Ammon's horn (tissue), 1 donor: ENCODE results near the gene CEP112.
"Not testable (repeated sequence)": the region's sequence is repeated elsewhere in the genome, so short reads cannot be mapped to it uniquely, and the experiment has no call there.

ENCODE experiments used
- DNase-seq: peaks from one replicate; pipeline ENCODE4 v3.0.0-alpha.2; 2016; ENCODE audit warnings: low spot score

Gene CEP112

DNA sequence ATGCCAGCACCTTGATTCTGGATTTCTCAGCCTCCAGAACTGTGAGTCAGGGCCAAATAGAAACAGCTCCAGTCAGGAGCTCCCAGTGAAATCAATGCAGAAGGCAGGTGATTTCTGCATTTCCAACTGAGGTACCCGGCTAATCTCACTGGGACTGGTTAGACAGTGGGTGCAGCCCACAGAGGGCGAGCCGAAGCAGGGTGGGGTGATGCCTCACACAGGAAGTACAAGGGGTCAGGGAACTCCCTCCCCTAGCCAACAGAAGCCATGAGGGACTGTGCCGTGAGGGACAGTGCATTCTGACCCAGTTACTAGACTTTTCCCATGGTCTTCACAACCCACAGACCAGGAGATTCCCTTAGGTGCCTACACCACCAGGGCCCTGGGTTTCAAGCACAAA is 36.9 kb downstream of the CEP112 start:
- DNase-seq: not testable (repeated sequence)

DNA sequence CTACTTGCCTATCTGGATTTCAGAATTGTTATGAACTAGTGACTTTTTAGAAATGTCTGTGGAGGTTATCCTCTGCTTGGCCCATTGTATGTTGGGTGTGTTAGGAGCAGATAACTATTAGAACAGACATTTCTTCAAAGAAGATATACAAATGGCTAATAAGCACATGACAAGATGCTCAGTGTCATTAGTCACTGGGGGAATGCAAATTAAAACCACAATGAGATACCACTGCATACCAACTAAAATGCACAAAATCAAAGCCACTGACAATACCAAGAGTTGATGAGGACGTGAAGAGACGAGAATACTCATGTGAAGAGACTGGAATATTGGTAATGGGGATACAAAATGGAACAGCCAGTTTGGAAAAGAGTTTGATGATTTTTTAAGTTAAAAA is 39.2 kb downstream of the CEP112 start:
- no peak for DNase-seq

DNA sequence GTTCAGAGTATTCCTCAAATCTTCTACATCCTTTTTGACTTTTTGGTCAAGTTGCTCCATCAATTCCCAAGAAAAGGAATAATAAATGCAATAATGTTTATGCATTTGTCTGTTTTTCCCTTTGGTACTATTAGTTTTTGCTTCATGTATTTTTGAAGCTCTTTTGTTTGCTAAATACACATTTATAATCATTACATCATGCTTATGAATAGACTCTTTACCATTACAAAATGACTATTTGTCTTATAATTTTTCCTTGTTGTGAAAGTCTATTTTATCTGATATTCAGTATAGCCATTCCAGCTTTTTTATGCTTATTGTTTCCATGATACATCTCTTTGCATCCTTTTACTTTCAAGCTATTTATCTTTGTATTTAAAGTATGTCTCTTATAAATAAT is 41.2 kb downstream of the CEP112 start:
- no peak for DNase-seq

DNA sequence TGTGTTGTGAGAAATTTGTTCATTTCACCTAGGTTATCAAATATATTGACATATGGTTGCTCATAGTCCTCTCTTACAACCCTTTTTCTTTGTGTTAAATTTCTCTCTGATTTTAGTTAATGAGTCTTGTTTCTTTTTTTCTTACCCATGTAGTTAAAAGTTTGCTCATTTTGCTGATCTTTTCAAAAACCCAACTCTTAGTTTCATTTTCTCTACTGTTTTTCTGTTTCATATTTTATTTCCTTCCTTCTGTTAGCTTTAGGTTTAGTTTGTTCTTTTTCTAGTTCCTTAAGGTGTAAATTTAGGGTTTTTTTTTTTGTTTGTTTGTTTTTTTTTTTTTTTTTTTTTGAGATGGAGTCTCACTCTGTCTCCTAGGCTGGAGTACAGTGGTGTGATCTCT is 42.4 kb downstream of the CEP112 start:
- no peak for DNase-seq

DNA sequence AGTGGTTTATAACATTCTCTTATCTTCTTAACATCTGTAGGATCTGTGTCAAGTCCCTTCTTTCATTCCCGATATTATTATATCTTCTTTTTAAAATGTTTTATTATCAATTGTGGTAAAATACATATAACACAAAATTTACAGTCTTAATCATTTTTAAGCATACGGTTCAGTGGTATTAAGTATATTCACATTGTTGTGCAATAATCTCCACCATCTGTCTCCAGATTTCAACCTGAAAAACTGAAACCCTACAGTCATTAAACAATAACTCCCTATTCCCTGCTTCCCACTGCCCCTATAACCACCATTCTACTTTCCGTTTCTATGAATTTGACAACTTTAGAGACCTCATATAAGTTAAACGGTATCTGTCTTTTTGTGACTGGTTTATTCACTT is 45.5 kb downstream of the CEP112 start:
- no peak for DNase-seq

DNA sequence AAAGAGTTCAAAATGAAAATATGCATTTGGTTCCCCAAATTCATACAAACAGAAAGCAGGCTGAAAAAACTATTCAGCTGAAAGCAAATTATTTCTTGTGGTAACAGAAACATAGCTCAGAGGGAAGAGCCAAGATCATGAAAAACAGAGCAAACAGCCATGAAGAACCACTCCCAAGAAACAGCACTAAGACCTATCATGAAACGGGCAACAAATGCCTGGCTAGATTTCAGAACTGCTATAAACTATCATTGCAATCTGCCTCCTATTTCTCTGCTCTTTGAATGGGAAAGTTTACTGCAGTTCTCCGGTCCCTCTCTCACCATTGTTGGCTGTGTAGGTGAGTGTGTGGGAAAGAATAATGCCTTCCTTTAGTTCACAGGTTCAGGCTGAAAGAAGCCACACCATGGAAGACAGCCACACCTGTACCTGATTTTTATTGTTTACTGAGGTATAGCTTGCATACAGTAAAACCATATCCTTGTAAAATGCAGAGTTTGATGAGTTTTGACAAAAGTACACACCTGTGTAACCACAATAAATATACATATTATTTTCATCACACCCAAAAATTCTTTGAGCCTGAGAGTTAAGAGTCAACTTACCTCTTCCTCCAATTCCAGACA is 48.2 kb downstream of the CEP112 start:
- DNase-seq: no peak

DNA sequence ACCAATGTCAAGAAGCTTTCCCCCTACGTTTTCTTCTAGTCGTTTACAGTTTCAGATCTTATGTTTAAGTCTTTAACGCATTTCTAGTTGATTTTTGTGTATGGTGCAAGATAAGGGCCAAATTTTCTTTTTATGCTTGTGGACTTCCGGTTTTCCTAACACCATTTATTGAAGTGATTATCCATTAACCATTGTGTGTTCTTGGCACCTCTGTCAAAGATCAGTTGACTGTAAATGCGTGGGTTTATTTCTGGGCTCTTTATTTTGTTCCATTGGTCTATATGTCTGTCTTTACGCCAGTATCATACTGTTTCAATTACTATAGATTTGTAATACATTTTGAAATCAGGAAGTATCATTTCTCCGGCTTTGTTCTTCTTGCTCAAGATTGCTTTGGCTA is 49.5 kb downstream of the CEP112 start:
- DNase-seq: no peak

DNA sequence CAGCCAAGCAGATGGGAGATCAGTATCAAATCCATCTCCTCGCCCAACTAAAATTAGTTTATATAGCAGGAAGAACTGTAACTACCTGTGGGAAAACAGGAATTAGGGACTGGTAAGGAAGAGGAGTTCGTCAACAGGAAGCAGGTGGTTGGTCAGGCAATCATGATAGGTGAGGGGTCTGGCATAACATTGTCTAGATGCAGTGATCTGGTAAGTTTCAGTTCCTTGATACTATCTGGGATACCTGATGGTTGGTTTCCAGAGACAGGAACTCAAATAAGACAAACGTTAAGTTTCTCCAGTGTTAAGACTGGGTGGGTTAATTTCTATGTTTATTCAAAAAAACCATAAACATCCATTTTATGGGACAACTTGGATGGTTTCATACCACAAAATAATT is 53.8 kb downstream of the CEP112 start:
- DNase-seq: no peak

DNA sequence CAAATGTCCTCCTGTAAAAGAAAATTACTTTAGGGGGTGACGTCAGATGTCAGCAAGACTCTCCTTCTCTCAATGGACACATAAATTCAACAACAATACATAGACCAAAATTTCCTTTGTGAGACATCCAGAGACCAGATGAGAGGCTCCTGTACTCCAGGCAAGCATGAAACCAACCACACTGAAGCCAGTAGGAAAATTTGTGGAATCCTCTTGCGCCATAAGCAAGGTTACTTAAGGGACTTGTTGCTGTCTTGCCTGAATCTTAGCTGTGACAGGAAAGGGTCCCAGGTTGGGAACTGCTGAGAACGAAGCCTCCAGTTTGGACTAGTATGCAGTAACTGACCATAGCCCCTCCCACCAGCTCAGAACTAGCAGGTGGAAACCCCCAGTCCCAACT is 56.0 kb downstream of the CEP112 start:
- no peak for DNase-seq

DNA sequence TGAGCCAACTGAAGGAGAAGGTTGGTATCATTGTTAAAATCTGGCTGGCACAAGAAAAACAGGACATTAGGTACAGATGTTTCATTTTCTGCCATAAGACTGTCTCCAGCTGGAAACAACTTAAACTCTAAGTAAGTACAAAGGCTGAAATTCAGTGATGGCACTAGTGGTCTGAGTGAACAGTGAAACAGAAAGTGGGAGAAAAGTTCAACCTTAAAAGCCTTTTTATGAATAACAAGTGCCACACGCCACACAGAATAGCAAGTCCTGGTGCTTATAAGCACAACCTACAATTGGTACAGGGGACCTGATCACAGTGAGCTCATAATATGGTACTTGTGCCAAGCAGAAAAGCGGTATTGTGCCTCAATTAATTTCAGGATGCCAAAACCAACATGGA is 56.7 kb downstream of the CEP112 start:
- no peak for DNase-seq

DNA sequence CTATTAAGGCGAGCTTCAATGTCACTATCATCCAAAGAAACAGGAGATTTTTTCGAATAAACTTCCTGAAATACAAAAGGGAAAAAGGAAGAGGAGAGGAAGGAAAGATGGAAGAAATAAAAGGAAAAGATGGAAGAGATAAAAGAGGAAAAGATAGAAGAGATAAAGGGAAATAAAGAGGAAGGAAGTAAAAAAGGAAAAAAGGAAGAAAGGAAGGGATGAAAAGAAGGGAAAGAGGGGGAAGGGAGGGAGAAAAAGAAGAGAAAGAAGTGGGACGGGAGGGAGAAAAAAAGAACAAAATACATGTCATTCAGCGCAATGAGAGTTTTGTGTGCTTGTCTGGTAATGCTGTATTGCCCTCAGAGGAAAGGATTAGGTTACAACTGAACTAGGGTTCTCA is 62.2 kb downstream of the CEP112 start:
- DNase-seq: no peak

DNA sequence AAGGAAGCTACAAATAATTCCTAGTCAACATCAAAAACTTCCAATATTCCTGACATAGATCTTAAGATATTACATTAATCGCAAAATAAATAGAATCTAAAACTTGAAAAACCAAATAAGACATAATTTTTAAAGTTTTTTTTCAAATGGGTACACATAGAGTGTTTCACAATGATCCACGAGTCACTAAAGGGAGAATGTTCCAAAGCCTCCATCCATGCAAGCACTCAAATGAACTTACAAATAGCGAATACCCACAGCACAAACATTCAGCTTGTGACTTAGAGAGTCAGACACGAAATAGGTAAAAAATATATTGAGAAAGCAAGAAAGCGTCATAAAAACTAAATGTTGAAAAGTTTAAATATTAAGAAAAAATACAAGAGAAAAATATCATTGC is 65.7 kb downstream of the CEP112 start:
- DNase-seq: no peak

DNA sequence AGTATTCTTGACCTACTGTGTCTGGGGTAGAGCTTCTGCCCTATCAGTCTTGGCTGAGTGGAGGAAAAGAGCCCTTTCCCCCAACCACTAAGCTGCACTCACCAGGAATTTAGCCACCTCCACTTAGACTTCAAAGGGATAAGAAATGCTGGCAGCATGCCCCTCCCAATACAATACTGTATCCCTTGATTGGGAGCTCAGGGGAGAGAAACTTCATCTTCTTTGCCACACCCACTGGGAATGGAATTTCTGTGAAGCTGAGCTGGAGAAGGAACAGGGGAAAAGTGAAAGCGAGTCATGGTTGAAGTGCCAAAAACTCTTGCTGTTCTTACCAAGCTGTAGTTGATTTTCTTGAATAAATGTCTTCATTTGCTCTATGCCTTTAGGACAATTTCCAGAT is 68.8 kb downstream of the CEP112 start:
- DNase-seq: peak; percentile 3

DNA sequence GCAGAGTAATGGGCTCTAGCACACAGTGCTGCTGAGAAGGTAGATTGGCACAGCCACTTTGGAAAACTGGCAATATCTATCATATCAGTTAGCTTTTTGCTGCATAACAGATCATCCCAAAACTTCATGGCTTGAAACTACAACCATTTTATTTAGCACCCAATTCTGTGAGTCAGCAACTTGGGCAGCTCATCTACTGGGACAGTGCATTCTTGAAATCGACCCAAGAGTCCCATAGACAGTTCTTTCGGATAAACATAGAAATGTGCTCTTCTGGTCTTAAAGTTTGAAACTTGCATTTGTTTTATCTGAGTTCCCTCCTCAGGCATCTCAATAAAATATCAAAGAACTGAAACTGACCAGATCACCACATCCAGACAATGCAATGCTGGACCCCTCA is 76.7 kb downstream of the CEP112 start:
- DNase-seq: no peak

DNA sequence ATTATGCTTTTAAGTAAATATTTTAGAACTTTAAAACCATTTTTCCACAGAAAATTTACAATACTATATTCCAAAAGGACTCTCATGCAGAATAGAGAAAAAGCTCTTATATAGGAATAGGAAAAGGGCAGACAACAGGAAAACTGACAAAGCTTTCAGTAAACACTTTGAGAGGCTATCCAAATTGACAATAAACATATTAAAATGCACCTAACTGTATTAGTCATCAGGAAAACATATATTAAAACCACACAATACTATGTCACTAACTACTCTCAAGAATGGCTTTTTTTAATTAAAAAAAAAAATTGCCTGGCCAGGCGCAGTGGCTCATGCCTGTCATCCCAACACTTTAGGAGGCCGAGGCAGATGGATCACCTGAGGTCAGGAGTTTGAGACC is 77.3 kb downstream of the CEP112 start:
- no peak for DNase-seq

DNA sequence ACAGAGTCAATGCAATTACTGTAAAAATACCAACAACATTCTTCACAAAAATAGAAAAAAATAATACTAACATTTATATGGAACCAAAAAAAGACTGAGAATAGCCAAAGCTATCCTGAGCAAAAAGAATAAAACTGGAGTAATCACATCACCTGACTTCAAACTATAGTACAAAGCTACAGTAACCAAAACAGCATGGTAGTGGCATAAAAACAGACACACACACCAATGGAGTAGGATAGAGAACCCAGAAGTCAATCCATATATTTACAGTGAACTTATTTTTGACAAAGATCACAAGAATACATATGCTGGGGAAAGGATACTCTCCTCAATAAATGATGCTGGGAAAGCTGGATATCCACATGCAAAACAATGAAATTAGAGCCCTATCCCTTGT is 84.2 kb downstream of the CEP112 start:
- DNase-seq: no peak

DNA sequence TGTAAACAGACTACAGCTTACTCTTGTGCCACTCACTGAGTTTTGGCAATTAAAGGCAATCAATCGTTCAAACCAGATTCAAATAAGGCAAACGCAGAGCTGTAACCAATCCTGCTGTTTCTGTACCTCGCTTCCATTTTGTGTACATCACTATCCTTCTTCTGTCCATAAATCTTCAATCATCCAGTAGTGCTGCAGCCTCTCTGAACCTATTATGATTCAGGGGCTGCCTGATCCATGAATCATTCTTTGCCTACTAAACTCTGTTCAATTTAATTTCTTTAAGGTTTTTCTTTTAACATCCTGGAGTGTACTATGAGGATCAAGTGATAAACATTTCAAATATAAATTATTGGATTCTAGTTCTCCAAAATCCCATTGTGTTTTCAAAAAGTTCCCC is 93.9 kb downstream of the CEP112 start:
- no peak for DNase-seq

DNA sequence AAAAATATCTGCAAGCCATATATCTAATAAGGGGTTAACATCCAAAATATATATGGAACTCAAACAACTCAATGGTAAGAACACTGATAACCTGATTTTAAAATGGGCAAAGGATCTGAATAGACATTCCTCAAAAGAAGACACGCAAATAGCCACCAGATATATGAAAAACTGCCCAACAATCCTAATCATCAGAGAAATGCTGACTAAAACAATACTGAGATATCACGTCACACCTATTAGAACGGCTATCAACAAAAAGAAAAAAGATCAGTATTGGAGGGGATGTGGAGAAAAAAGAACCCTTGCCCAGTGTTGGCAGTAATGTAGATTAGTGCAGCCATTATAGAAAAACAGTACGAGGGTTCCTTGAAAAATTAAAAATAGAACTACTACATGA is 97.2 kb downstream of the CEP112 start:
- DNase-seq: no peak

DNA sequence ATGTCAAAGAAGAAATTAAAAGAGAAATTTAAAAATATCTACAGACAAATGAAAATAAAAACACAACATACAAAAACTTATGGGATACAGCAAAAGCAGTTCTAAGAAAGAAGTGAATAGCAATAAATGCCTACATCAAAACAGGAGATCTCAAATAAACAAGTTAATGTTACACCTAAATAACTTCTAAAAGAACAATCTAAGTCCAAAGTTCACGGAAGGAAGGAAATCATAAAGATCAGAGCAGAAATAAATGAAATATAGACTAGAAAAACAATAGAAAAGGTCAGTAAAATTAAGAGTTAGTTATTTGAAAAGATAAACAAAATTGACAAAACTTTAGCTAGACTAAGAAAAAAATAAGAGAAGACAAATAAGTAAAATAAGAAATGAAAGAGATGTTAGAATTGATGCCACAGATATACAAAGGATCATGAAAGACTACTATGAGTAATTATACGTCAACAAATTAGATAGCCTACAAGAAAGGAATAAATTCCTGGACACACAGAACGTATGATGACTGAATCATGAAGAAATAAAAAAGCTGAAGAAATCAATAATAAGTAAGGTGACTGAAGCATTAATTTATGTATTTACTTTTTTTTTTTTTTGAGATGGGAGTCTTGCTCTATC is 100.4 kb downstream of the CEP112 start:
- DNase-seq: no peak

DNA sequence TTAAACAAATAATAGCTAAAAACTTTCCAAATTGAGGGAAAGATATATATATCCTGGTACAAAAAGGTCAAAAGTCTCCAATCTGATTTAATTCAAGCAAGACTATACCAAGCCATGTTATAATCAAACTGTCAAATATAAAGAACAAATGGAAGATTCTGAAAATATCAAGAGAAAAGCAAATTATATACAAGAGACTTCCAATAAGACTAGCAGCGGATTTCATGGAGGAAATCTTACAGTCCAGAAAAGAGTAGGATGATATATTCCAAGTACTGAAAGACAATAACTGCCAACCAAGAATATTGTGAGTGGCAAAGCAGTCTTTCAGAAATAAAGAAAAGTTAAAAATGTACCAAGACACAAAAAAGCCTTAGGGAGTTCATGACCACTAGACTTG is 102.2 kb downstream of the CEP112 start:
- DNase-seq: no peak

DNA sequence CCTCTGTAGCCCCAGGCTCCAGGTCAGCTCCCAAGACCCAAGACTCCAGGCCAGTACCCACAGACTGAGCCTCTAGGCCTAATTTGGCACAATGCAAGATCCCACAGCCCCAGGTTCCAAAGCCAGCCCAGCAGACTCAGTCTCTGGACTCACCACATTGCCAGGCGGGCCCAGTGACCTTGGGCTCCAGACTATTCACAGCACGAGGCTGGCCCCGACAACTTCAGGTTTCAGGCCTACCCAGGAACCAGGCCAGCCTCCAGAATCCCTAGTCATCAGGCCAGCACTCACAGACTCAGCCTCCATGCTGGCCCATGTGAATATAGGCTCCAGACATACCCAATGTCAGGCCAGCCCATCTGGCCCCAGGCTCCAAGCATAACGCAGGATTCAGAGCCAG is 103.8 kb downstream of the CEP112 start:
- no peak for DNase-seq

DNA sequence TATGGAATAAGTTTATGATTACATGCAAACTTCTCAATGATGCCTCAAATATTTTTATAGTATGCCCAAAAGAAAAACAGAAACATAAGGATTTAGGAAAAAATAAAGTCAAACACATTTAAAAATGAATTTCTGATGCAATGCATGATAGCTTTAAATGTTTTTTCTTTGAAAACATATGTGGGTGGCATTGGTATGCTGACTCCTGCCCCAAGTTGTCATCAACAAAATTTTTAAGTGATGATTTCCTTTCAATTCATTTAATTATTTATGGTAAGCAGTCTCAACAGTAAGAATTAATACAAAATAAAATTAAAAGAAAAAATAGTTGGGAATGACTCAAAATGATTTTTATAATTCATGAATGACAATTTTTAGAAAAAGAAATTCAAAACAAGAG is 104.9 kb downstream of the CEP112 start:
- no peak for DNase-seq

DNA sequence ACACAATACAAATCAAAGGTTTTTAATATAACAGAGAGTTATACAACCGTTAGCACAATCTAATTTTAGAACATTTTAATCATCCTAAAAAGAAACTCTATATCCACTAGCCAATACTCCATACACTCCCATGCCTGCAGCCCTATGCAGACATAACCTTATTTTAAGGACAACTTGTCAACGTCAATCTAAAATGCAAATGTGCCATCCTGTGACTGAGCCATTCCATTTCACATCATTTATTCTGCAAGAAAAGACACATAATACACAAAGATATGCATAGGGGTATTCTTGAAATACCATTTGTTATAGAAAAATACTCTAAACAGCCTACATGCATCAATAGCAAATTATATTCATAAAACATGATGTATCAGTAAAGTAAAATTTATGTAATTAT is 106.7 kb downstream of the CEP112 start:
- no peak for DNase-seq

DNA sequence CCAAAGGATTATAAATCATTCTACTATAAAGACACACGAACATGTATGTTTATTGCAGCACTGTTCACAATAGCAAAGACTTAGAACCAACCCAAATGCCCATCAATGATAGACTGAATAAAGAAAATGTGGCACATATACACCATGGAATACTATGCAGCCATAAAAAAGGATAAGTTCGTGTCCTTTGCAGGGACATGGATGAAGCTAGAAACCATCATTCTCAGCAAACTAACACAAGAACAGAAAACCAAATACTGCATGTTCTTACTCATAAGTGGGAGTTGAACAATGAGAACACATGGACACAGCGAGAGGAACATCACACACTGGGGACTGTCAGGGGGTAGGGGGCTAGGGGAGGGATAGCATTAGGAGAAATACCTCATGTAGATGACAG is 111.3 kb downstream of the CEP112 start:
- DNase-seq: not testable (repeated sequence)
